ENCODE measurements around the gene NAP1L4.

- TF ChIP-seq CTCF (IDR thresholded peaks at IDR 0.05; ENCODE audit: low read length), result no peak
- no peak for TF ChIP-seq EZH2 (IDR thresholded peaks at IDR 0.05; ENCODE audit: borderline replicate concordance, low read length)
Measured at GRCh38 chr11:2942447-2942846, 49.7 kb downstream of the NAP1L4 start.

All from OCI-LY1 (cell line).